Mesothelial cell of epicardium (in vitro differentiated cells): ENCODE data around the gene CAMK2G. TPM values are rescaled to one million over a fixed set of nuclear protein-coding genes. Genes with fewer than 3 reads are reported as not detected.

Source experiments
- DNase-seq, 2 experiments: peaks; one replicate each; pipeline ENCODE4 v3.0.0; 2021; ENCODE audit warnings: low spot score in 2 of 2; ENCODE audit not compliant: unreplicated experiment in 2 of 2
- H3K27ac Mint-ChIP-seq: 2 replicates; pipeline ENCODE4 v1.8.0; 2021; ENCODE audit warnings: mixed read lengths
- H3K27me3 Mint-ChIP-seq: 2 replicates; pipeline ENCODE4 v1.8.0; 2021; ENCODE audit warnings: low read depth, mixed read lengths
- H3K36me3 Mint-ChIP-seq: 2 replicates; pipeline ENCODE4 v1.8.0; 2021; ENCODE audit warnings: mixed read lengths
- H3K4me1 Mint-ChIP-seq: 2 replicates; pipeline ENCODE4 v1.8.0; 2021; ENCODE audit warnings: mixed read lengths
- H3K4me3 Mint-ChIP-seq: 2 replicates; pipeline ENCODE4 v1.8.0; 2021; ENCODE audit warnings: mild to moderate bottlenecking, moderate library complexity, mixed read lengths
- H3K9me3 Mint-ChIP-seq: 2 replicates; pipeline ENCODE4 v1.8.0; 2021; ENCODE audit warnings: mixed read lengths
- total RNA-seq: library from RNA; stranded (reverse); gene quantifications from 3 replicates; pipeline ENCODE4 v1.2.1, GENCODE V29; 2021
- TF ChIP-seq, protein P1 (sequence below): fragments of 200-600 bp; sonication (generic); IDR thresholded peaks from one replicate; pipeline ENCODE4 v1.5.0; 2021; ENCODE audit warnings: antibody characterized with exemption; ENCODE audit not compliant: unreplicated experiment

Gene CAMK2G
- total RNA-seq, 1 donor from 2014 or later, result 28.3 TPM

DNA sequence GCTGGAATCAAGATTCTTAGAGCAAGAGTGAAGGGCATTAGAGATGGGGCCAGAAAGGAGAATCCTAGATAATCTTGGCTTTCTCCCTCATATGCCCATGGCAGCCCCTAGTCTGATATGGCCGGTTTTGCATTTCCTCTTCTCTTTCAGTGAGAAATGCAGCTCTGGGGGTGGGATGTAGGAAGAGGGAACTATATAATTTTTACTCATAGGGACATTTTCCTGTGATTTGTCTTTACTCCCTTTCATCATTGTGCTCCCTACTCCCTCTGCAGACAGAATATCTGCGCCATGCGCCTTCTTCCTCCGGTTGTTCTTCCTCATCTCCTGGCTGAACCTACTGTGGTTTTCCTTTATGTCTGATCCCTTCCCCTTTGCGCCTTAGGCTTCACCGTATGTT is 109.3 kb downstream of the CAMK2G start:
- no peak overlapping the region for H3K27ac Mint-ChIP-seq
- TF ChIP-seq, protein P1, sequence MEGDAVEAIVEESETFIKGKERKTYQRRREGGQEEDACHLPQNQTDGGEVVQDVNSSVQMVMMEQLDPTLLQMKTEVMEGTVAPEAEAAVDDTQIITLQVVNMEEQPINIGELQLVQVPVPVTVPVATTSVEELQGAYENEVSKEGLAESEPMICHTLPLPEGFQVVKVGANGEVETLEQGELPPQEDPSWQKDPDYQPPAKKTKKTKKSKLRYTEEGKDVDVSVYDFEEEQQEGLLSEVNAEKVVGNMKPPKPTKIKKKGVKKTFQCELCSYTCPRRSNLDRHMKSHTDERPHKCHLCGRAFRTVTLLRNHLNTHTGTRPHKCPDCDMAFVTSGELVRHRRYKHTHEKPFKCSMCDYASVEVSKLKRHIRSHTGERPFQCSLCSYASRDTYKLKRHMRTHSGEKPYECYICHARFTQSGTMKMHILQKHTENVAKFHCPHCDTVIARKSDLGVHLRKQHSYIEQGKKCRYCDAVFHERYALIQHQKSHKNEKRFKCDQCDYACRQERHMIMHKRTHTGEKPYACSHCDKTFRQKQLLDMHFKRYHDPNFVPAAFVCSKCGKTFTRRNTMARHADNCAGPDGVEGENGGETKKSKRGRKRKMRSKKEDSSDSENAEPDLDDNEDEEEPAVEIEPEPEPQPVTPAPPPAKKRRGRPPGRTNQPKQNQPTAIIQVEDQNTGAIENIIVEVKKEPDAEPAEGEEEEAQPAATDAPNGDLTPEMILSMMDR, result no peak
- H3K4me1 Mint-ChIP-seq, result no peaks in the 10 kb centered on the region
- DNase-seq, result no peak
- no peak overlapping the region for H3K4me3 Mint-ChIP-seq
- no peaks in the 10 kb centered on the region for H3K27me3 Mint-ChIP-seq
- no peaks in the 10 kb centered on the region for H3K9me3 Mint-ChIP-seq
- peaks cover 57% of the 10 kb centered on the region for H3K36me3 Mint-ChIP-seq

DNA sequence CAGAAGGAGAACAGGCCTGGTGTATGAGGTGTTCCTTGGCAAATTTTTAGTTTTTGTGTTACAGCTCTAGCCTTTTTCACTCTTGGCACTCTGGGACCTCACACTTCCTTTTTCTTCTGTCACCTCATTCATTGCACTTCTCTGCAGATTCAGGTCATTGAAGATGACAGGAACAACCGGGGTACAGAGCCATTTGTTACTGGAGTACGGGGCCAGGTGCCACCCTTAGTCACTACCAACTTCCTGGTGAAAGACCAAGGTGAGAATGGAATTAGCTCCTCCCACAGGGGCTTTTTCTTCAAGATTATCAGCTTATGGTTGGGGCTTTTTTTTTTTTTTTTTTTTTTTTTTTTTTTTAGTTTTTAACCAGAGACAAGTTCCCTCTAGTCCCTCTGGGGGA is 111.0 kb downstream of the CAMK2G start:
- peaks cover 46% of the 10 kb centered on the region for H3K36me3 Mint-ChIP-seq
- no peaks in the 10 kb centered on the region for H3K27me3 Mint-ChIP-seq
- no peak overlapping the region for H3K27ac Mint-ChIP-seq
- TF ChIP-seq, protein P1, result no peak
- H3K4me1 Mint-ChIP-seq, result no peaks in the 10 kb centered on the region
- H3K9me3 Mint-ChIP-seq, result no peaks in the 10 kb centered on the region
- no peak overlapping the region for H3K4me3 Mint-ChIP-seq
- DNase-seq, result no peak

DNA sequence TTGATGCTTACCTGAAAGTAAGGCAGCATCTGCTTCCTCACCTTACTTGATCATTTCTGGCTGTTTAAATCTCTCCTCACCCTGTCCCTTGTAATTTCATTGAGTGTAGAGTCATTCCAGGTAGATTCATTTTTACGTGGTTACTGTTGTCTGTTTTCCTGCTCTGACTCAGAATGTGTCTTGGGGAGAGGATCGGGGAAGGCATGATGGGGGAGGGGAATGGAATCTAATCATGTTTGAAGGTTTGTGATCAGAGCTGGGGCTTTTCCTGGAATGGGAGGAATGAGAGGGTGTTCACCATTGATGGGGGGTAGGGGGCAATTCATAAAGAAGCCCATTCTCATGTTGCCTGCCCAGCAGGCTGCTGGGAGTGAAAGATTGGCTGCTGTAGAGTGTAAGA is 111.4 kb downstream of the CAMK2G start:
- Mint-ChIP-seq H3K4me1 (no peaks in the 10 kb centered on the region), H3K27ac (no peak overlapping the region), H3K9me3 (no peaks in the 10 kb centered on the region), H3K27me3 (no peaks in the 10 kb centered on the region), H3K36me3 (peaks cover 45% of the 10 kb centered on the region), H3K4me3 (no peak overlapping the region)
- TF ChIP-seq, protein P1, result no peak
- DNase-seq, result no peak

Other genes with a start within 250 kb of the CAMK2G start
- 1.4 to 2.1 TPM (median 1.7 TPM) in 3 replicates for gene MYOZ1, start 233.1 kb downstream of the CAMK2G start, total RNA-seq
- gene SYNPO2L, start 218.5 kb downstream of the CAMK2G start, total RNA-seq, result 0.07 to 0.22 TPM (median 0.11 TPM) in 3 replicates
- 11.7 to 12.8 TPM (median 12.1 TPM) in 3 replicates for gene AGAP5, start 176.4 kb downstream of the CAMK2G start, total RNA-seq
- 74.8 to 77.6 TPM (median 75.5 TPM) in 3 replicates for gene SEC24C, start 130.2 kb downstream of the CAMK2G start, total RNA-seq
- gene CHCHD1, start 92.5 kb downstream of the CAMK2G start, total RNA-seq, result 21.0 to 23.5 TPM (median 23.1 TPM) in 3 replicates
- 121 to 131 TPM (median 122 TPM) in 3 replicates for gene ZSWIM8, start 88.9 kb downstream of the CAMK2G start, total RNA-seq
- 37.2 to 40.8 TPM (median 38.7 TPM) in 3 replicates for gene NDST2, start 63.0 kb downstream of the CAMK2G start, total RNA-seq
- gene PLAU, start 36.6 kb upstream of the CAMK2G start, total RNA-seq, result 3.4 to 5.1 TPM (median 4.7 TPM) in 3 replicates
- gene VCL, start 123.6 kb upstream of the CAMK2G start, total RNA-seq, result 129 to 132 TPM (median 131 TPM) in 3 replicates